Activated T-helper 1 cell treated with Interleukin-2 at 50 U/mL for 16 hours (primary cell): Measurements from ENCODE around the gene ADCK1.
A peak's percentile ranks its signal among the peaks of the same experiment; 100 is the strongest.
"Not testable (repeated sequence)": the region's sequence is repeated elsewhere in the genome, so short reads cannot be mapped to it uniquely, and the experiment has no call there.

Experiments
- DNase-seq: peaks from one replicate; pipeline ENCODE4 v3.0.0-alpha.2; 2020; ENCODE audit warnings: low read depth

The ADCK1 gene

DNA sequence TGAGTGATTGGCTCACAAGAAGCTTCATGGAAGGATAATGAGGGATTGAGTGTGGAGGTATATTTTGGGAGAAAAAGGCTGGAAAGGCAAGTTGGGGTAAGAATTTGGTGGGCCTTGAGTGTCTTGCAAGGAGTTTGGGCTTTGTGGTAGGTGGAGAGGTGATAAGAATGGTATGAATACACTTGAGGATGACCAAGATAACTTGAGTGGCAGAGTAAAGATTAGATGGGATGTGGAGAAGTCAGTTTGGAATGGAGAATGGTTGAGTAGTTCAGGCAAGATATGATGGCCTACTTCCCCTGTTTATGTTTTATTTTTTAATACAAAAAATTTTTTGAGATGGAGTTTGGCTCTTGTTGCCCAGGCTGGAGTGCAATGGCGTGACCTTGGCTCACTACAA is 9.1 kb downstream of the ADCK1 start:
- DNase-seq: no peak

DNA sequence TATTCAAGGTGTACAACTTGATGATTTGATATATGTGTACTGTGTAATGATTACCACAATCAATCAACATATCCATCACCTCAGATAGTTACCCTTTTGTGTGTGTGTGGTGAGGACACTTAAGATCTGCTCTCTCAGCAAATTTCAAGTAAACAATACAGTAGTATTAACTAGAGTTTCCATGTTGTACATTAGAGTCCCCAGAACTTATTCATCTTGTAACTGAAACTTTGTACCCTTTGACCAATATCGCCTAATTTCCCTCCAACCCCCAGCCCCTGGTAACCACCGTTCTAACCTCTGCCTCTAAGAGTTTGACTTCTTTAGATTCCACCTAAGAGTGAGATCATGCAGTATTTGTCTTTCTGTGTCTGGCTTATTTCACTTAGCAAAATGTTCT is 12.1 kb downstream of the ADCK1 start:
- no peak for DNase-seq

DNA sequence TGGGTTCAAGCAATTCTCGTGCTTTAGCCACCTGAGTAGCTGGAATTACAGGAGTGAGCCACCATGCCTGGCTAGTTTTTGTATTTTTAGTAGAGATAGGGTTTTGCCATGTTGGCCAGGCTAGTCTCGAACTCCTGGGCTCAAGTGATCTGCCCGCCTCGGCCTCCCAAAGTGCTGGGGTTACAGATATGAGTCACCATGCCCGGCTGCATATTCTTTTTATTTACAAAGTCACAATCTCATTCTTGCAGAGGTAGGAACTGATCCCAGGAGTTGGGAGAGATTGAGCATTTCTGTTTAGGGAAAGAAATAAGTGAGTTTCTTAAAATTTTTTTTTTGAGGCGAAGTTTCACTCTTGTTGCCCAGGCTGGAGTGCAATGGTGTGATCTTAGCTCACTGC is 12.8 kb downstream of the ADCK1 start:
- not testable (repeated sequence) for DNase-seq

DNA sequence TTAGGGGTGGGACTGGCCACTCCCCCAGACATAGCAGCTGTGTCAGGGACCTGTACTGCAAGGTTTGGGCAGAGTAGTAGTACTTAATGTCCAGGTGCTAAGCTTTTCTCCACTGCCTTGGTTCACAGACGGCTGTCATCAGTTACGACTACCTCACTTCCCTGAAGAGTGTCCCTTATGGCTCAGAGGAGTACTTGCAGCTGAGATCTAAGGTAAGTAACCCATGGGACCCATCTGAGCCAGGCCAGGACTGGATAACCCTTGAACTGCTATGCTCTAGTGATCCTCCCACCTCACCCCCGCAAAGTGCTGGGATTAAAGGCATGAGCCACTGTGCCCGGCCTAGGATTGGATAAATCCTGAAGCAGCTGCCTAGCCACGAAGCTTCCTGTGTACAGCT is 22.4 kb downstream of the ADCK1 start:
- DNase-seq: no peak

DNA sequence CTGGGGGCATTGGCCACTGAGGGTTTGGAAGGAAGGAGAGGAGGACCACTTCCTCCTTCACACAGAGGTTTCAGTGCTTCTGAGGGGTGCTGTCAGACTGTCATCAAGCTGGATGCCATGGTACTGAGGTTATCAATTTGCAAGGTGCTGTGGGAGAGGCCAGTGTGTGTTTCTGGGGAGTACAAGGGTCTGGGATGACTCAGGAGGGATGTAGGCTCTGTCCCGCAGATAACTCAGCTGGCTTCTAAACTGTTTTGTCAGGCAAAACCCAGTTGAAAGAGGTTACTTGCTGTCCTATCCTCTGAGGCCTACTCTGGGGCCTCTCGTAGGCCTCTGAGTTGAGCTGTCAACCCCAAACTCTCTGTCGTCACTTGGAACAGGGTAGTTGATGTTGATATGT is 22.8 kb downstream of the ADCK1 start:
- DNase-seq: no peak

DNA sequence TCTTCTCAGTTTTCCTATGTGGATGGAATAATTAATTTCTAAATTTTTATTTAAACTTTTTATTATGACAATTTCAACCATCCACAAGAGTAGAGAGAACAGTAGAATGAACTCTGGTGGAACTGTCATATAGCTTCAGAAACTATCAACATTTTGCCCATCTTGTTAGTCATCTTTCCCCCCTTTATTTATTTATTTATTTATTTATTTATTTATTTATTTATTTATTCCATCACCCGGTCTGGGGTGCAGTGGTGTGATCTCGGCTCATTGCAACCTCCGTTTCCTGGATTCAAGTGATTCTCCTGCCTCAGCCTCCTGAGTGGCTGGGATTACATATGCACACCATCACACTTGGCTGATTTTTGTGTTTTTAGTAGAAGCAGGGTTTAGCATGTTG is 23.5 kb downstream of the ADCK1 start:
- DNase-seq: no peak

DNA sequence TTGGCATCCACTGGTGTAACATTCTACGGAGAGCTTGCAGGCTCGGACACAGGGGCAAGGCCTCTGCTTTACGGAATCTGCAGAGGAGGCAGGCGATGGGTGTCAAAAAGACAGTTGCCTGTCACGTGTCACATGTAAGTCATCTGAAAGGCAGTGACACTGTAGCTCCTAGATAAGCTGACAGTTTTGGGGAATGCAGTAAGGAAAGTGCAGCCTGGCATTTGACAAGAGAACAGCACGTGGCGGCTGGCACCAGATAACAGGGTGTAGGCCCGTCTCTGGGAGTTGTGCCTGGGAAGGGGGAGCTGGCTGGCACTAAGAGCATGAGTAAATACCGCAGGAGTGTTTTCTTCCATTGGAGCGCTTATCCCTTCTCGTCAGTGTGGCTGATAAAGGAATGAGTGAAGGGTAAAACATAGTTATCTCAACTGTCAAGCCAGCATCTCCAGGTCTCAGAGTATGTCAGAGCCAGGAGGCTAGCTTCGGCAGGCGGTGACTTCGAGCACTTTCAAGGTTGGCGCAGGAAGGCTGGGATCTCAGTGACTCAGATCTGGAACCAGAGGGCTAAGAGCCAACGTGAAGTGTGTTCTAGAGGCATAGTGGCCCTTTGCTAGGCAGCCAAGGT is 26.1 kb downstream of the ADCK1 start:
- no peak for DNase-seq

DNA sequence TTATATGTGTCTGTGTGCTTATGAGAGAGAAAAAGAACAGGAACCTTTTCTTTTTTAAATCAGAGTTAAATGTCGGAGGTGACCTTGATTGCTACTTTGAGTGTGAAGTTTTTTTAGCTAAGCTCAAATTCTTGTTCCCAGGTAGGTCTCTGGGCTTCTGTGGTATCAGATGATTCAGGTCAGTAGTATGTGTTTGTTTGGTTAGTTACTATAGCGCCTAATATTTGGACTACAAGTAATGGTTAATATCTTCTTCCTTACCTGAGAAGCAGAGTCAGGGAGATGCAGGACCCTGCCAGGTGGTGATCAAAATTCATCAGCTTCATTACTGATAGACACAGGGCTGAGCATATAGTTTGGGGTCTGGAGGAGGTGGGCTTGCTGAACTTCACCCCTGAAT is 30.8 kb downstream of the ADCK1 start:
- no peak for DNase-seq

DNA sequence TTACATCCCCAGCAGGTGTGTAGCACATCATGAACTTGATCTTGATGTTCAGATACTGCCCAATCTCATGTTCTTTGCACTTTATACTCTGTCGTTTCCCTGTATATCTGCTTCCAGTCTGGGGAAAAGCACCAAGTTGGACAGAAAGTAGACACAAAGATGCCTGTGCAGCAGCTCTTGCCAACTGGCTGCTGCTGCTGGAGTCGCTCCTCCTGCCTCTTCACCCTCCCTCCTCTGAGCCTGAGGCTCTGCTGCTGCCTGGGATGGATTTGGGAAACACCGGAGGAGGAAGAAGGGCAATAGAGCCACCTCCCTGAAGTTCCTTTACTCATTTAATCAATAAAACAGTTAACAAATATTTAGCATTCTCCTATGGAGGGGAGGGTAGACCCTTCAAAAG is 32.4 kb downstream of the ADCK1 start:
- no peak for DNase-seq

DNA sequence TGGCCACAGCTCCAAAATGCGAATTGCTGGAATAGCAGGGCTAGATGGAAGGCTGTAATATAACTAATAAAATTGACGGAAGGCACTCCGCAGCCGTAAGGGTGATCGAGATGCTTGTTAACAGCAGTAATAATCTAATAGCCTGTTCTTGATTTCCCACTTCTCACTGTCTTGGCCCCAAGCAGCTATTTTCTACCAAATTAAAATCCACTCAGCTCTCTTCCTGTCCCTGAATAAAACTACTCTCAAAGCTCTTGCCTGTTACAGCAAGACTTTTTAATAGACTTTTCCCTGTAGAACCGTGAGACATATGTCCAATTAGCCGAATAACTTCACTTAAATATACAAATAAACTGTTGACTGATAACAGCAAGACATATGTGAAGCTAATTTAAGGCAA is 38.0 kb downstream of the ADCK1 start:
- no peak for DNase-seq

DNA sequence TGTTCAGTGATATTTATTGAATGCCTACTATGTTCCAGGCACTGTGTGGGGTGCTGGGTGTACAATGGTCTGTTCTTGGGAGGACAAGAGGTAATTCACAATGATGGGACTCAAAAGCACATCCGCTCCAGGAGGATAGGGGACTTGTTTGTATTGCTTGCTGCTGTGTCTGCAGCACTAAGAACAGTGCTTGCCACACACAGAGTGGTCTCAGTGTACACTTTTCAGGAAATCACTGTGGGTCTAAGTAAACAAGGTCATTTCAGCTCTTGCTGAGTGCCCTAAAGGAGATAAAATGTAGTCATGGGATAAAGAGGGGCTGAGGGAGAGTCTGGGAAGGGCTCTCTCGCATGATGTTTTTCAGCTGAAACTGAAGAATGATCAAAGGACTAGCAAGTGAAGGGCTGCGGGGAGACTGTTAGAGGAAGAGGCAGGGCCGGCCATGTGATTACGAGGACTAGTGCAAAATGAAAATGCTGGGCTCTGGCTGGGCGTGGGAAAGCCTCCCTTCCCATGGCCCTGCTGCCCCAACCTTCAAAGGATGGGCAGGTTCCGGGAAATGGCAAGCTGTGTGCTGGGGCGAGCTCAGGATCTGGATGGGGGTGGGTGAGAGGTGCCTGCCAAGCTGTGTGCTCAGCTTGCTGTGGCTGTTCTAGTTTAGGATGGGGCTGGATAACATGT is 39.1 kb downstream of the ADCK1 start:
- DNase-seq: no peak

DNA sequence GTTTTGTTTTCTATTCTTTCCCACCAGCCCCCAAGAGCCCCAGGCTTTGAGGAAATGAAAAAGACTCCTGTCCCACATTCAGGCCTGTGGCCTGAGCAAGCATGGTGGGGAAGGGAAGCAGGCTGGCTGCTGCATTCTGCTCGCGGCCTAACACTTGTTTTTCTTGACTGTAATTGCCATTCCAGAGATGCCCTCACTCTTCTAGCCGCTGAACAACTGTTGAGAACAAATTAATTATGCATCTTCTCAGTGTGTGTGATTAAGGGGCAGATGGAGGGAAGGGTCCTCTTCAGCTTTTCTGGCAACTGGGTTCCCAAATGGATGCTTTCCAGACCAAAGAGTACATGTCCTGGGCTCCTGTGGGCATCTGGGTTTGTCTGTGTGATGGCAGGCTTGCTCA is 43.3 kb downstream of the ADCK1 start:
- DNase-seq: no peak

DNA sequence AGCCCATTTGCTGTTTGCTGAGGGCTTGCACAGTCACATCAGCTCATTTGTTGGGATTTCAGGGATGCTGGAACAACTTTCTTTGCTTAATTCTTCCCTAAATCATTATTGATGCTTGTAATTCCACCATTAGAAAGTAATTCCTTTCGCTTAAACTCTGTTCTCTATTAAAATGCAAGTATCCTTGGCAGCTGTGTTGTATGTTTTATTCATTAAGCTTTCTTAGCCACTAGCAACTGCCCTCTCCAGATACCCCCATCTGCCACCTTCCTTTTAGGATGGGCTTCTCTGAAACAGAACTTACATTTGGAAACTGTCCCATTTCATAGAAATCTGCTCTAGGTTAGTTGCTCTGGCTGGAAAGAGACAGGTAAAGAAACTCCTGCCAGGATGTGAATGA is 43.7 kb downstream of the ADCK1 start:
- no peak for DNase-seq

DNA sequence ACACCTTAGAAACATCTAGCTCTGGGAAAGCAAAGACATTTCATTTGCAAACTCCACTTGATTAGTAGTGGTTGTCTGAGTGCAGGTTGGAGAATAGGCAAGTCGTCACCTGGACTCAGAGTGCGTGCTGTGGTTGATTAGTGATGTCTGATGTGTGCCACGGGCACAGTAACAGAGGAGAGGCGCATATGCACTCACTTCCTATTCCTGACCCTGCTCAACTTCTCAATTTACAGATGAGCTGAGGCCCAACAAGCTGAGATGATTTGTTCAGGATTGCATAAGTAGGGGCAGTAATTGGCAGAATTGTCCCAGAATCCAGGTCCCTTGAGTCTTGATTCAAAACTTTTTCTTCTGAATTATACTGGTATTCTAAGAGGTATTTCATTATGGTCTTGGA is 44.9 kb downstream of the ADCK1 start:
- no peak for DNase-seq

DNA sequence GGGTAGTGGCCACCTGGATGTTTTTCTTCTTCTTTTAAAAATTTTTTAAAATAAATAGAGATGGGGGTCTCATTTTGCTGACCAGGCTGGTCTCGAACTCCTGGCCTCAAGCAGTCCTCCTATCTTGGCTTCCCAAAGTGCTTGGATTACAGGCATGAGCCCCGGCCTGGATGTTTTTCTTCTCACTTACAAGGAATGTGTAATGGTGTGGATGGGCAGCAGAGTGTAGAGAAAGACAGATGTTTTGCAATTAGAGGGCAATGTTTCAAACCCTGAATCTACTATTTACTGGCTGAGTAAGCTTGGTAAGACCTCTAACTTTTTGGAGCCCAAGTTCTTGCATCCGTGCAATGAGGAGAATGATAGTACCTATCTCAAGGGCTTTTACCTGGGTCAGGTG is 48.1 kb downstream of the ADCK1 start:
- no peak for DNase-seq

DNA sequence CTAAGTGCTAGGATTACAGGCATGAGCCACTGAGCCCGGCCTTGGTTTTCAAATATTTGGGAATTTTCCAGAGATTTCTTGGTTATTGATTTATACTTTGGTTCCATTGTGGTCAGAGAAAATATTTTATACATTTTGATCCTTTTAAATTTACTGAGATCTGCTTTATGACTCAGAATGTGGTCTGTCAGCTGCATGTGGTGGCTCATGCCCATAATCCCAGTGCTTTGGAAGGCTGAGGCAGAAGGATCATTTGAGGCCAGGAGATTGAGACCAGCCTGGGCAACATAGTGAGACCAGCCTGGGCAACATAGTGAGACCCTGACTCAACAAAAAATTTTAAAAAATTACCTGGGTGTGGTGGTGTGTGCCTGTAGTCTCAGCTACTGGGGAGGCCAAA is 49.8 kb downstream of the ADCK1 start:
- DNase-seq: no peak

DNA sequence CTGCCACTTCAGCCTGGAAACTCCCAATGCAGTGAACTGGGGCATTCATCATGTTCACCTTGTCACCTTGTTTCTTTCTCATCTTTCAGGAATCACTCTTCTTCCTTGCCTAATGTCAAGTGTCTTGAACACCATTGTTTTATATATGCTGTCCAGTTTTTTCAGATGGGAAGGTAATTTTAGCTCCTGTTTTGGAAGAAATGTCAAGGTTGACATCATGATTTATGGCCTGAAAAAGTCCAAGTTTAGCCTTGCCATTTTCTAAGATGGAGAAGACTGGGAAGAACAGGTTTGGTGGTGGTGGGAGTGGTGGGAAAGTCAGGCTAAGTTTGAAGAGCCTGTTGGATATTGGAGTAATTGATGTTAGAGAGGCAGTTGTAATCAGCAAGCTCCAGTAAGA is 54.0 kb downstream of the ADCK1 start:
- DNase-seq: no peak

DNA sequence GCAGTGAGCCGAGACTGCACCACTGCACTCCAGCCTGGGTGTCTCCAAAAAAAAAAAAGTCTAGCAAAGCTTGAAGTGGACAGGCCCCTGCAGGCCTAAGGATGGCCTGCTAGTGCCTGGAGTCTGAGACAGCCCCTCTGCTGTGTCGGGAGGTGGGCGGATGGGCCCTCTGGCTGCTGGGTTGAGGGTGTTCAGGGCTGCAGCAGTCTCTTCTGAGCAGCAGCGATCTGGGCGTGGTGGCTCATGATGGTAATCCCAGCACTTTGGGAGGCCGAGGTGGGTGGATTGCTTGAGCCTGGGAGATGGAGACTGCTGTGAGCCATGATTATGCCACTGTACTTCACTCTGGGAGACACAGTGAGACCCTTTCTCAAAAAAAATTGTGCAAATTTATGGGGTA is 57.0 kb downstream of the ADCK1 start:
- DNase-seq: no peak

DNA sequence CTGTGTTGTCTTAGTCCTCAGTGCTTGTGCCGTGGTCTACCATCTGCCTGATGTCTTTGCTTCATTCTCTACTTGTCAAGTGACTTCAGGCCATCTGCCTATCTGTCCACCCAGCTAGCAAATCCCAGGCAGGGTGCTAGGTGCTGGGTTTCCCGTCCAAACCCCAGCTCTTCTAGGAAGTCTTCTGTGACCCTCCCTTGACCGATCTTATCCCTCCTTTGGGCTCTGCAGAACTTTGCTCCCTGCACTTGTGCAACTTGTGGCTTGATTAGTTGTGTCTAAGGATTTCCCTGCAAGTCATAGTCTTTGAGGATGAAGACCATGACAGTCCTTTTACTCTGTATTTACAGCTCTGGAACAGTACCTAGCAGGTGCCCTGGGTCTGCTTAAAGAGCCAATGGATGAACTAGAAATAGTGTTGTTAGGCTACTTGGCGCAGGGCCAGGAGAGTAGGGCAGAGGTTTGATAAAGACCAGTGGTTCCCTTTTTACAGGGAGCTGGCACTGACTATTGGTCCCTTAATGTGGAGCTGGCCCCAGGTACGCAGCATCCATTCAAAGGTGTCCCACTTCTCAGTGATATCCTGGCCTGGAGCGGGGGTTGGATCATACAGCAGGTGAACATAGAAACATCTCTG is 60.1 kb downstream of the ADCK1 start:
- no peak for DNase-seq

DNA sequence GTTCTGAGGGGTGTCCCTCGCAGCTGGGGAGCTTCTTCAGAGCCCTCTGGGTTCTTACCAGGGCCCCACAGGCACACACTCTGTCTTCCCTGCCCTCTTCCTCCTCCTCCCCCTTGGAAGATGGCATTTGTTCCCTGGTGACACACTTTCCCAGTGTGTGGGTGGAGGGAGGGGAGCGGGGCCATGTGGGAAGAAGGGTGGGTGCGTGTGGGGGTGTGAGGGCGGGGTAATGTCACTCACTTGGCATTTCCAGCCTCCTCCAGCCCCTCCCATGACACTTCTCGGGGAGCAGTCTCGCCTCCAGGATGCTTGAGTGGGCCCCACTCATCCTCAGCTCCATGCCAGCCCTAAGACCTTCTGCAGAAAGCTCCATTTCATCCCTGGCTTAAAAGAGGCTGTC is 61.3 kb downstream of the ADCK1 start:
- no peak for DNase-seq

DNA sequence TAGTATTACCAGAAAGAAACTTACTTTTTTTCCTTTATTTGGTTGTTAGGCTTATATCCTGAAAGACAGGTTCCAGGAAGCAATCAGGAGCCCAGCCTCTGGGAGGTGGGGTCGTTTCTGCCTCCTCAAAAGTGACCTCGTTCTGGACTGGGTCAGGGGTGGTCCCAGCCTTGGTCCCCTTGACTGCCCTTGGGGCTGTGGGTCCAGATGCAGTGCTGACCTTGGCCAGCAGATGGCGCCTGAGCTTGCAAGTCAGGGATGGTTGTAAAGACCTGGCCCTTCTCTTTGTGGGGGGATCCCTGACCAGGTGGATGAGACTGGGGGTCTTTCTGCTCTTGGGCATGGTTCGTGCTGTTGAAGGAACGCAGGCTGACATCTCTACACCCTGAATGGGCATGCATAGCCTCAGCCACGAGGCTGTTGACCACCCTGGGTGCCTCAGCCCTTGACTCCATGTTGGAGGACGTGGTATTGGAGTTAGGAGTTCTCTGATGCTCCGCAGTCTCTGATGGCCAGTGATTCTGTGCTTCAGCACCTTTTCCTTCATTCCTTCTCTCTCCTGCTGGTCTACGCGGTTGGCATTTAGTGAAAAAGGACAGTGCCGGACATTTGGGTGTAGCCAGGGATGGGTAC is 62.4 kb downstream of the ADCK1 start:
- peak; percentile 57 for DNase-seq

DNA sequence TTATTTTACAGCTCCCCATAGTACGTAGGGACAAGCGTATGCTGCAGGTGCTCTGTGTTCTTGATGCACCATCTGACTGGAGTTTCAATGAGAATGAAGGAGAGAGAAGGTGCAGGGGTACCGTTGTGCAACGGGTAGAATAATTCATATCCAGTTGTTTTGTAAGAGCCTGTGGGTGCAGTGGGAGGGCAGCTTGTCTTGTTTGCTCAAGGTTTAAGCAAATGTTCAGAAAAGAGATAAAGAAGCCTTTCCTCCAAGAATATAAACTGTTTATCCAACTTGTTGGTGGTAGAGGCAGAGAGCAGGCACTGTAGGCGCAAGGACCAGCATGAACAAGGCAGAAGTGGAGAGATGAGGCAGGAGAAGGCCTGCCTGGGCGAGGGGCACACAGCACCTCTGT is 64.2 kb downstream of the ADCK1 start:
- no peak for DNase-seq

DNA sequence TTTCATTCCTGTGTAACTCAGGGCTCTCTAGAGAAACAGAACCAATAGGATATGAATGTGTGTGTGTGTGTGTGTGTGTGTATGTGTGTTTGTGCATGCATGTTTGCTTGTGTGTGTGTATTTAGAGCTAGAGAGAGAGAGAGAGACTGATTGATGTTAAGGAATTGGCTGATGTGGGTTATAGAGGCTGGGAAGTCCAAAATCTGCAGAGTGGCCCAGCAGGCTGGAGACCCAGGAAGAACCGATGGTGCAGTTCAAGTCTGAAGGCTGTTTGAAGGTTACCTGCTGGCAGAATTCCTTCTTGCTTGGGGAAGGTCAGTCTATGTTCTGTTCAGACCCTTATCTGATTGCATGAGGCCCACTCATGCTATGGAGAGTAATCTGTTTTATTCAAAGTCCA is 64.7 kb downstream of the ADCK1 start:
- no peak for DNase-seq
